GM18870 (cell line): ENCODE data around the gene PICALM.
A peak's percentile ranks its signal among the peaks of the same experiment; 100 is the strongest.
"Not testable (repeated sequence)": the region's sequence is repeated elsewhere in the genome, so short reads cannot be mapped to it uniquely, and the experiment has no call there.

Experiments
- ATAC-seq: cut with Tn5 transposase; IDR thresholded peaks from one replicate; pipeline ENCODE4 v1.9.1; 2021; ENCODE audit warnings: moderate library complexity; ENCODE audit not compliant: unreplicated experiment

The PICALM gene

GRCh38 chr11:86068951-86069407 is at the start of gene PICALM:
Gene PICALM, minus strand, starts transcription at chr11:86069084. Its CDS starts 304 bp downstream, at chr11:86068780.
- ATAC-seq = peak; percentile 73

GRCh38 chr11:86118253-86118652 is 49.4 kb upstream of the PICALM start:
- ATAC-seq = no peak

GRCh38 chr11:86117712-86118063 is 48.8 kb upstream of the PICALM start:
- ATAC-seq = no peak

- ATAC-seq = no peak
Observed at GRCh38 chr11:86117001-86117711, 48.3 kb upstream of the PICALM start.

- ATAC-seq = peak; percentile 86
Observed at GRCh38 chr11:86116386-86116726, 47.5 kb upstream of the PICALM start.

GRCh38 chr11:86115542-86116385 is 46.9 kb upstream of the PICALM start:
- ATAC-seq = peak; percentile 31

- ATAC-seq = no peak
Observed at GRCh38 chr11:86108890-86109638, 40.2 kb upstream of the PICALM start.

- ATAC-seq = no peak
Observed at GRCh38 chr11:86108191-86108590, 39.3 kb upstream of the PICALM start.

GRCh38 chr11:86106916-86107315 is 38.0 kb upstream of the PICALM start:
- ATAC-seq = no peak

GRCh38 chr11:86106031-86106430 is 37.1 kb upstream of the PICALM start:
- ATAC-seq = not testable (repeated sequence)

- not testable (repeated sequence) for ATAC-seq
Observed at GRCh38 chr11:86105601-86106000, 36.7 kb upstream of the PICALM start.

- ATAC-seq = no peak
Observed at GRCh38 chr11:86103808-86104207, 34.9 kb upstream of the PICALM start.

GRCh38 chr11:86101941-86102407 is 33.1 kb upstream of the PICALM start:
- ATAC-seq = no peak

GRCh38 chr11:86101493-86101892 is 32.6 kb upstream of the PICALM start:
- no peak for ATAC-seq

GRCh38 chr11:86099874-86100273 is 31.0 kb upstream of the PICALM start:
- no peak for ATAC-seq

- no peak for ATAC-seq
Observed at GRCh38 chr11:86097980-86098379, 29.1 kb upstream of the PICALM start.

GRCh38 chr11:86091566-86091965 is 22.7 kb upstream of the PICALM start:
- no peak for ATAC-seq

GRCh38 chr11:86091086-86091485 is 22.2 kb upstream of the PICALM start:
- no peak for ATAC-seq

GRCh38 chr11:86089659-86090058 is 20.8 kb upstream of the PICALM start:
- no peak for ATAC-seq

GRCh38 chr11:86087688-86088087 is 18.8 kb upstream of the PICALM start:
- ATAC-seq = not testable (repeated sequence)

- ATAC-seq = no peak
Observed at GRCh38 chr11:86087256-86087655, 18.4 kb upstream of the PICALM start.
